HG02884 (cell line): ENCODE measurements around the gene P3H1.

ENCODE experiments used
- ATAC-seq: cut with Tn5 transposase; IDR thresholded peaks from one replicate; pipeline ENCODE4 v1.9.1; 2021; ENCODE audit warnings: mild to moderate bottlenecking, moderate library complexity; ENCODE audit not compliant: unreplicated experiment

Gene P3H1

DNA sequence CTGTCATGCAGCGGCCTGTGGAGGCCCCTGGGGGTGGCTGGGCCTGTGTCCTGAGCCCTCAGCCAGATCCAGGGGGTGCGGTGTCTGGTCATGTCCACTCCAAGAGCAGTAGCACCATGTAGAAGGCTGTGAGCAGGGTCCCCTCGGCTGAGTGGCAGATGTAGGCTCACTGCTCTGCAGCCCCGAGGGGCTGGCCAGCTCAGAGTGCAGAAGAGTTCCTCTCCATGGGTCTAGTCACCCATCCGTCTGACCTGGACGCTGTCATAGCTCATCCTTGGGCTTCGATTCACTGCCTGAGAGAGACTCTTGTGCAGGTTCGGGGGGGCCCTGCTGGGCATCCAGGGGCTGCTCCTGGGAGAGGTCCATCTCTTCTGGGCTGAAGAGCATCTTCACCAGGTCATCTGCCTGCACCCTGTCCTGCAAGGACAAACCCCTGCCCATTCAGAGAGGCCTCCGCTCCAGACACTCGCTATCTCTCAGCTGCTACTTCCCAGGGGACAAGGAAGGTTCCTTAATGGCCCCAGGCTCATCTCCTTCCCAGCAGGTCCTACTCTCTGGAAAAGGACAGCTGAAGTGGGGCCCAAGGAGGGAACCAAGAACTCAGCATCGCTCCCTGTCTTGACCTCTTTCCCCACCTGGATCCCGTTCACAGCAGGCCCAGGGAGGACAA is 20.3 kb downstream of the P3H1 start:
- ATAC-seq, result no peak

DNA sequence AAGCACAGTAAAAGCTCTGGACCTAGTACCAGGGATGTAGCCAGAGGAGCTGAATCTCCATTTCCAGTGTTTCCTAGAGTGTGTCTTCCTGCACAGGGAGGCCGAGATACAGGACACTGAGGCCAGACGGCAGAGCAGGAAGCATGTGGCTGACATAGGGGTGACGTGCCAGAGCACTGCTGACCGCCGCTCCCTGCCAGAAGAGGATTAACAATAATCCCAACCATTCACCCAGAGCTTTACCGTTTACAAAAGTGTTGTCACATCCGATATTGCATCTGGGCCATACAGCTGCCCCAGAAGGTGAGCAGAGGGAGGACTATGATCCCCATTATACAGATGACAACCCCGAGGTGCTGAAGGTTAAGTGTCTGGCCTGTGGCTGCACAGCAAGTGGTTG is 21.0 kb downstream of the P3H1 start:
- ATAC-seq, result no peak

DNA sequence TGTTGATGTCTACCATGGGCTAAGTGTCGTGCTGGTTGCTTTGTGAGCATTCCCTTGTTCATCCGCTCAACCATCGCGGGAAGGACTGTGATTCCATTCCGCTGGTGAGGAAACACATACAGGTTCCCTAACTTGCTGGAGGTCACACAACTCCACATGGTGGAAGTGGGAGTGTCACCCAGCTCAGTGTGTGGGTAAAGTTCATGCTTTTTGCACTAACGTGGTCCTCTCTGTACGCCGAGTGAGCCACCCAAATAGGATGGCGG is 22.7 kb downstream of the P3H1 start:
- ATAC-seq, result no peak

DNA sequence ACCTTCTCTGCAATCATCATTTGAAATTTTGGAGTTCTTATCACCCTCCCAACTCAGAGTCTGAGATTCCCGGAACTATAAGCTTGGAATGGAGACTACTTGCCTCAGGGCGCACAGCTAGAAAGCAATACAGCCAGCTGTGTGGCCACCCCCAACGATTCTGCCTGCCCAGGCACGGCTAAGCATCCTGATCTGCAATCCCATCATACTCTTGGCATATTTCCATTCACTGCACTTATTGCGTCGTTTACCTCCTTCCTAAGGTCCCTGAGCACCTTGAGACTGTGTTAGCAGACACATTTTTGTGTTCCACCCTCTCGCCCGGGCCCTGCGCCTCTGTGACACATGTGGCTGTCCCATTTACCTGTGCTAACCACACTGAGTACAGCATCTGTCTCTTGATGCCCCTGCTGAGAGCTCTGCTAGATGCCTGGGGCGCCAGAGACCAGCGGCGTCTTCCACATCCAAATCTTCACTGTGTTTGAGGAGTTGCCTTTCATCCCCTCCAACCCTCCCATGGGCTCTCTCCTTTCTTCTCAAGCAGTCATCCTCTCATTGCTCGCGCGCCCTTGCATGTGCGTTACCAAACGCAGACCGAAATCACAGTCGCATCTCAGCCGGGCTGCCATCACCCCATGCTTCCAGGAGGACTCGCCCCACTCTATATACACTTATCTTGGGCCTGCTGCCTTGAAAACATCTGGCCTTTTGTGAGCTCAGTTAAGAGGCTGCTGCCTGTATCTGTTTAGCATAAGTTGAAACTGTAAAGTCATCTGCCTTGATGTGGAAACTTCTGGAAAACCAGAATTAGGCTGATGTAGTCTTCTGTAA is 23.3 kb downstream of the P3H1 start:
- no peak for ATAC-seq

DNA sequence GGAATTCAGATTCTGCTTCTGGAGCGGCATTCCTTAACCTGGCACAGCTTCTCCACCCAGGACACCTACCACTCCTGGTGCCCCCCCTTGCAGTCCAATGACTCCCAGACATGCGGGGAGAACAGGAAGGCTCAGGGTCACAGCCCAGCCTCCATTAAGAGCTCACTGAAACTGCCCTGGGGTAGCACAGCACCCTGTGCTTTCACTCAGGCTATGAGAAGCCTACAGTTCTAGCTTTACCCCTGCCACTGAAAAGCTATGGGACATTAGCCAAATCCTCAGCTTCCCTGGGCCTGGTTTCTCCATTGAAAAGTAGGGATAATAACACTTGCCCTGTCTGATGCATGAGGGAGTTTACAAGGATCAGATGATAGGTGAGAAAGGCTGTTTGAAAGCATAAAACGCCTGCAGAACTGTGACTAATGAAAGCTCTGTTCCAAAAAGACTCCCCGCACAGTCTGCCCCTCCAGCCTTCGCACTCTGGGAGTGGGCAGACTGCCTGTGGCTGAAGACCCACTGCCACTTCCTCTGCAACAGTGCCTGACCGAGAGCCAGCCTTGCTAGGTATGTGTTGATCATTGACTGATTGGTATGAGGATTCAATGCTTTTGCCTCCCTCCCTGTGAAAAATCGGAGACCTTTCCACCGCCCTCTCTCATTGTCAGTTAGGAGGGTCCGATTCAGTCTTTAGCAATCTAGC is 24.1 kb downstream of the P3H1 start:
- no peak for ATAC-seq

DNA sequence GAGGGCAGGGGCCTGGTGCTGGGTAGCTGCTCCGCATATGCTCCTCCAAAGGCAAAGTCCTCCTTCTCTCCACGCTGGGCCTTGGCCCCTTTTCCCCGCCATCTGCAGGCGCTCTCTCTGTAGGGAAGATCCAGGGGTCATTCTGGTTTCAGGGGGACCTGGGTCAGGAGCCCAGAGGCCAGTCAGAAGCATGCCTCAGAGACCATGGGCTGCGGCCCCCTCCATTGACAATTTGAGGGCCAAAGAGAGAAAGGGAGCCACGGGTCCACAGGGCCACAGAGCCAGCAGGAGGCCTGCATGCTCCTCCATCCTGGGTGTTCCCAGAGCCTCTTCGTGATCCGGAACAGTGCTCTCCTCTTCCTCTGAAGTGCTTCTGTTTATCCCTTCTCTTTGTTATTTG is 24.7 kb downstream of the P3H1 start:
- ATAC-seq, result no peak

DNA sequence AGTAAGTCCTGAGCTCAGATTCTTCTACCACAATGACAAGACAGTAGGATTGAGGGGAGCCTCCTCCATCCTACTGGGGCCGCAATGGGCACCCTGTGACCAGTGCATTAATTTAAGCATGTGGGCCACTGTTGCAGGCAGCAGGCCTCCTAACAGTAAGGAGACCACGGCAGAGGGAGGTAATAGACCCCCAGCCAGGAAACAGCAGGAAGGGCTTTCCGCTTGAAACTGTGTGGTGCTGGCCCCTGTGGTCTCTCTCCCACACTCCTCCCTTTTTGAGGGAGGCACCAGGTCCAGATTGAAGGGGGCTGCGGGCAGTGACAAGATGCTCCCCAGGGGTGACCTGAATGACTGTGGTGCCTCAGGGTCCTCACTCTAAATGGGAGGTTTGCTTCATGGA is 25.1 kb downstream of the P3H1 start:
- ATAC-seq, result no peak

DNA sequence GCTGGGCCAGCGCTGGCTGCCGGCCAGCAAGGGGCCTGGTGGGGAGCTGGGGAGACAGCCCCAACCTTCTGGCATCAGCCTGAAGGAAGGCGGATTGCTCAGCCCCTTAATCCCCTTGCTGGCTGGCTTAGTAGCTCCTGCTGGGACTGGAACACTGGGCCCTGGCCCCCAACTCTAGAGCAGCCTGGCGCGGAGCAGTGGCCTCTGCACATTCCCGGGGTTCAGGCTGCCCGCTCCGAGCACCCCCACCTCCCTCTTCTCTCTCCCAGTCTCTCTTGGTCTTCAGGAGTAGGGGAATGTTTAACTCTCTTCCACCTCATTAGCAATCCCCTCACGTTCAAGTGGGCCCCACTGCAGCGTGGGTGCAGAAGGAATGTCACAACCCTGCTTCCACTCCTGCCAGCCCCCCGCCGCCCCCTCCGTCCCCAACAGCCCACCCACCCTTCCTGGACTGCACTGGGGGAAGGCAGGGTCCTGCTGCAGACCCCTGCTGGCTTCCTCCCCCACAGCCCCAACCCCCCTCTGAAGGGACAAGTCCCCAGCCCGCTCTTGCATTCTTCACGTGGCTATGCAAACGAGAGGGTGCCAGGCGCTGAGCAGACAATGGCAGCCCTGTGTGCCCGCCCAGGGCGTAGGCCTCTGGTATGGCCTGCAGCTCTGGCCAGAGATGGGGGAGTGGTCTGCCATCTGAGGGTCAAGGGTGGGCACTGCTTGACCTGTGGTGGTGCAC is 25.8 kb downstream of the P3H1 start:
- no peak for ATAC-seq

DNA sequence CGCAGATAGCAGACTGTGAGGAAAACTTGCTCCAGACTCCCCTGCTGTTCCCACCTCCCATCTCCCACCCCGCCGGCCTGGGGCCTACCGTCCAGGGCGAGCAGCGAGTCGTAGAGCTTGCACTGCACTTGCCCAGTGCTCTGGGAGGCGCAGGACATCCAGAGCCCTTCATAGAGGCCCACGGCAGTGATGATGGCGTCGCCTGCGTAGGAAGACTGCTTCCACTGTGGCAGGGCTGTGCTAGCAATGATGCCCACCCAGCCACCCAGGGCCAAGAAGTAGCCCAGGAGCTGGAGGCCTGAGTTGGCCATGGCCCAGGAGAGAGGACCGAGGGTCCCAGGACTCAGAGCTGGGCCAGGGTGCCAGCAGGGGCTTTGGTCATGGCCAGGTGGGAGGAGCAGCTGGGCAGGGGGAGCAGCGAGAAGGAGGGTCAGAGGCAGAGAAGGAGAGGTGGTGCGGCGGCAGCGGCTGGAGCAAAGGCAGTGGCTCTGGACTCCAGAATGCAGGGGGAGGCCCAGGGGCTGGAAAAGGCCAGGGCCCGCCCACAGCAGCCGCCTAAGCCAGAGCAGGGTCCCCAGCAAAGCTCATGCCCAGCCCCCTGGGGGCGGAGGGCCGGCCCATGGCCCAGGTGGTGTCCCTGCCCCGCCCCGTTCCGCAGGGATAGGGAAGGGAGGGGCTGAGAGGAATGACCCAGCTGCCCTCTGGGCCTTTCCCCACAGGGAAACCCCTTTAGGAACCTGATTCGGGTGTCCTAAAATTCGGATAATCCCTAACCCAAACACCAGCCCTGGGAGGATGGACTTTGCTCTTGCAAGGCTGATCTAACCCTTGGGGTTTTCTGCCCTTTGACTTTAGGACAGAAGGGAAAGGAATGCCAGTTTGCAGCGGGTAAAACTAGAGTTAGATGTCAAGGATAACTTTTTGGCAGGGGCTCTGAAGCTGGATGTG is 26.8 kb downstream of the P3H1 start, which contains the start of gene CLDN19:
Gene CLDN19, minus strand, starts transcription at position 484 of the 948 bp plus-strand sequence. Its CDS starts 173 bp downstream, at position 311.
- ATAC-seq, result no peak

DNA sequence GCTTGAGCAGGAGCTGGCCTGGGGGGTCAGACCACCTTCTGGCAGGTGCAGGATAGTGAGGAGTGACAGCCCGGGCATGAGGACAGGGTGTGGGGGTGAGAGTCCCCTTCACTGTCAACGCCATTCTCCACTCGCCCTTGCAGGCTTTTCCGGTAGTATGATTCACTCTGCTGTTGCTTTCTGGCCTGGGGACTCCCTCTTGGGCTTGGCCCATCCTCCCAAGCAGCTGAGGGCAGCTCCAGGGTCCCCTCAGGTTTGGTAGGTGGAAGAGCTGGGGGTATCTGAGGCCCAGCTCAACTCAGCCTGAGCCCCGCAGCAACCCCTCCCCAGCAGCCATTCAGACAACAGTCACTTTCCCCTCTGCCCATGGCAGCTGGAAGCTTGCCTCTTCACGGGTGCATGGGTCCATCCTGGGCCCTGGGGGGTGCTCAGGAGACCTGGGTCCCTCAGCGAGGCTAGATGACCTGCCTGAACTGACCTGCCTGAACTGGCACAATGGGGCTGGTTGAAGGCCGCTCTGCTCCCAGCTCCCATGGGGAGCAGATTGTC is 28.1 kb downstream of the P3H1 start:
- ATAC-seq, result no peak

DNA sequence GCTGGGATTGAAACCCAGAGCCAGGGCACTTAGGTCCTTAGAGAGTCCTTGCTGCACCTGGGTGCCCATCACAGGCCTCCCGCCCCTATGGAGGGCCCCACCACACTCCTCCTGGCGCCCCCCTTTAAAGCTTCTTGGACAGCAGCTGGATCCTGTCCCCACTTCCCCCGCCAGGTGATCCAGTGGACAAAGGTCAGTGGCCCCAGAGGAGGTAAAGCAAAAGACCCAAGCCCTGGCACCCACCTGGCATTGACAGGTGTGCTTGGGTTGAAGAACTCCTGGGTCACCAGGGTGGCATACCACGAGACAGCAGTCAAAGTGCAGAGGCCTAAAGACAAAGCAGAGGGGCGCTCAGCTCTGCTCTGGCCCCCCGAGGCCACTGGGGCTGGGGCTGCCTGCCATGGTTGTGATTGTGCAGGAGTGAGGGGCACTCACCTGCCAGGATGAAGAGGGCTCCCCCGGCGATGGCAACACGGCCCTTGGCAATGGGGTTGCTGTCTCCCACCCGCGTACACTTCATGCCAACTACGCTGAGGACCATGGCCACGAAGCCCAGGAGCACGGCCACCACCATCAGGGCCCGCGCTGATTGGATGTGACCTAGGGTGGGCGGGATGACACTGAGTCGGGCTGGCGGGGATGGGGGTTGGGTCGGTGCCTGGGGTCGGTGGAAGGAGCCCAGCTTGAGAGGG is 28.7 kb downstream of the P3H1 start:
- ATAC-seq, result no peak

DNA sequence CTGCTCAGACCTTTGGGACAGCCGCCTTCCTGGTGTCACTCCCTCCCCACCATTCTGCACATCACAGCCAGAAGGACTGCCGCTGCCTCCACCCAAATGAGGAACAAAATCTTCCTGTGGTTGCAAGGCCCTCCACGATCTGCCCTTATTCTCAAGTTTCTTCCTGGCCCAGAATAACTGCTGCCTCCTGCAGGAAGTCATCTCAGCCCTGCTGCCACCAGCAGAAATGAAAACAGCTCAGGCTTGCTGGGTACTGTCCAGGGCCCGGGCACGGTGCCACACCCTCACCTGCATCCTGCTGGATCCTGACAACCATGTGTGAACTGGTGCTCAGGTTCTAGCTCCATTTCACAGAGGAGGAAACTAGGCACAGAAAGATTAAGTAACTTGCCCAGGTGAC is 29.6 kb downstream of the P3H1 start:
- ATAC-seq, result no peak

DNA sequence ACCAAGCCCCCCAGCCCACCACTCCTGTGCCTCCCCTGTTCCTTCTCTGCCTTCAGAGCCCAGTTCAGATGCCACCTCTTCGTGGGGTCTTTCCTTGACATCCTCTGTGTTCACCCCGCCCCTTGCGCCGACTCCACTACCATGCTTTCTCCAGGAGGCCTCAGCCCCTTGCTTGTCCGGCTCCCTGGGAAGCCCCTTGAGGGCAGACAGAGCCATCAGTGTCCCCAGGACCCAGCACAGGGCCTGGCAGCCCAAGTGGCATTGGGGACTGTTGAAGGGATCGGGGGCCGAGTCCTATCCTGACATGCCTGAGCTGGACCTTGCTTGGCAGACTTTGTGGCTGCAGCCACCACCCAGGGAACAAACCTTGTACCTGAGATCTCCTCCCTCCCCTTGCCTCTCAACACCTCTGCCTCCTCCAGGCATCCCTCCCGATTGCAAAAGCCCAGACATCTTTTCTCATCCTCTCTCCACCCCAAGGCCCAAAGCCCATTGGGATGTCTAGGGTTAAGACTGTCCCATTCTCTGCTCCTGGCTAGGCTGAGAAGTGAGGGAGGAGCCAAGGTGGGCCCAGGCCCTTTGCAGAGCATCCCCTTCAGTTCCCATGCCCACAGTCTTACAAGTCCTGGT is 30.1 kb downstream of the P3H1 start:
- ATAC-seq, result no peak

DNA sequence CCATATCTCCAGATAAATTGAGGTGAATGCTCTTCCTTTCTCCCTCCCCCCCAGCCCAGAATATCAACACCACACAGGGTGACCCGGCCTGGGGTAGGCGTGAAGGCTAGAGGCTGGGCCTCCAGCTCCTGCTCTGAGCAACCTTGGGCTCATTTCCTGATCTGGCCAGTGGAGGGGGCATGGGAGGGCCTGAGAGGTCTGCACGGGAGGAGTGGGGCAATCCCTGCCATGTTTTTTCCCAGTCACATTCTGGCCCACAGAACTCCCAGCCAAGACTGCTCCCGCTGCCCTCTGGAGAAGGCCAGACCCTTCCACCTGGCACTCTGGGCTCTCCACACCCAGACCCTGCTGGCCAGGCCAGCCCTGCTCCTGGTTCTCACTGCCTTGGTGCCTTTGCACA is 30.7 kb downstream of the P3H1 start:
- ATAC-seq, result no peak

DNA sequence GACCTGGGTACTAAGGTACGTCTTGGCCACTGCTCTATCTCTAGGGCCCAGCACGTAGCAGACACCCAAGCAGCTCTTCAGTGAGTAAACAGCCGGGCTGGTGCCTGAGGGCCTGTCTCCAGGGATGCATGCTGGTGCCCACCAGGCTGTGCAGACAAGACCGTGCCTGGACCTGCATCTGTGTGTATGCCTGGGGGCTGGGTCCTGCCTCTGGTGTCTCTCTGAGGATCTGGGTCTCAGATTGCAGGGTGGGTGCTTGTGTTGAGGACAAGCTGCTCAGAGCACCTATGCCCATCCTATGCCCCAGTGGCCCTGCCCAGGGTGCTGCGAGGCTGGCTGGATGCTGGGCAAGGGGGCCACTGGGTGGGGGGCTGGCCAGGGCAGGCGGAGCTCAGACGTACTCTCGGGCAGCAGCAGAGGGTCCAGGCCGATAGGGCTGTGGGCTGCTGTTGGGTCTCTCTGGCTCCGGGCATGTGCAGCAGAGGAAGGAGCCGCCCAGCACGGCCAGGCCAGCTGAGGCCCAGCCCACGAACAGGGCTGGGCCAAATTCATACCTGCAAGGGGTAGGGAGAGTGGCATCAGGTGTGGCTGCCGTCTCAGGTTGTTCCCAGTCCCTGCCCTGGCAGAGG is 31.2 kb downstream of the P3H1 start:
- no peak for ATAC-seq

DNA sequence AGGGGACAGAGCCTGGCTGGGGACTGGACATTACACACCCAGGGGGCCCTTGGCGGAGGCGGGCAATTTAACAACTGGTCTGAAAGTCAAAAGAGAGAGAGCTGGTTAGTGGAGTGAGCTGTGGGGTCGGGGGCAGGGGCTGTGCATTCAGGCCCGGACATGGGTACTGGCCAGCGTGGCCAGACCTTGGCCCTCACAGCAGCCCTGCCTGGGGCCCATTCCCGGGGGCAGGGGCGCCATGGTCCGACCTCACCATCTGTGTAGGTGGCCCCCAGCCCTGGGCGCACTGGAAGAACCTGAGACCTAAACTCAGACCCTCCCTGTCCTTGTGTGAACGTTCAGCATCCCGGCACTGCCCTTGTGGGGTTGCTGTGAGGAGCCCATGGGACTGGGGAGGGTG is 31.8 kb downstream of the P3H1 start:
- no peak for ATAC-seq

DNA sequence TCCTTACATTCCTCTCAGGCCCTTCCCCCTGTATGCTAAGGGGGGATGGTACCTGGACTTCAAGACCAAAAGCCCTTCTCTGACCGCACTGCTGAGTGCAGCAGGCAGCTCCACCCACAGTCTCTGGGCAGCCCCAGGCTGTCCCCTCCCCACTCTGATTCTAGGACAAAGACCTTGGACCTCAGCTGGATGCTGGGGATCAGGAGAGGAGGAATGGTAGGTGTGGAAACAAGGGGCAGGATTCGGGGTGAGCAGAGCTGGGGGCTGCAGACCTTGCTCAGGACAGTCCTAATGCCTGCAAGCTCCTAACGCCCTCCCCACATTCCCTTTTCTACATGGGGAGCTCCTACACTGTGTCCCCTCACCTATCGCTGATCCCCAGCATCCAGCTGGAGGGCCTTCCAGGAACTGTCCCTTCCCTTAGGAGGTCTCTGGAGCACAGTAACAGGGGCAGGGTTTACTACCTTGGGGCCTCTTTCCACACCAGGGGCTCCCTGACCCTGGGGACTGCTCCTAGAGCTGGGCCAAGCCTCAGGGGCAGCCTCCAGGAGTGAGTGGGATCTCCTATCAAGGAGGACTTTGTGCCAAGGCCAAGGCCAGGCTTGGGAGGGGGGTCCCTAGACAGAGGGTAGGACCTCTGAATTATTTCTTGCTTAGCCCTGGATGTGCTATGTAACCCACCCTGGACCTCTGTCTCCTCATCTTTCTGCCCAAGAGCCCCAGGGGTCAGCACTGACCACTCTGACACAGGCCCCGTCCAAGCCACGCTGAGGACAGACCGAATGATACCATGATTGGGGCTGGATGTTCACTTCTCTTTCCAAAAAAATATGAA is 32.4 kb downstream of the P3H1 start:
- no peak for ATAC-seq
